Activated naive CD8-positive, alpha-beta T cell treated with anti-CD3 and anti-CD28 coated beads for 36 hours (primary cell): Measurements from ENCODE around the gene DAND5. TPM values are rescaled to one million over a fixed set of nuclear protein-coding genes. Genes with fewer than 3 reads are reported as not detected.

Experiments used
- total RNA-seq, 2 experiments: library from RNA; stranded (reverse); gene quantifications; one replicate each; pipeline ENCODE4 v1.2.3, GENCODE V29; 2021

Gene DAND5
- total RNA-seq, 2 experiments from 2014 or later, result not detected

Other genes with a start within 250 kb of the DAND5 start
- gene TNPO2, start 245.6 kb upstream of the DAND5 start, total RNA-seq, result 100 to 1,000 TPM; 125 to 134 TPM
- 100 to 1,000 TPM; 223 to 230 TPM for gene TRIR, start 234.9 kb upstream of the DAND5 start, total RNA-seq
- gene GET3, start 232.1 kb upstream of the DAND5 start, total RNA-seq, result 10 to 100 TPM; 78.3 to 80.2 TPM
- not detected for gene BEST2, start 217.8 kb upstream of the DAND5 start, total RNA-seq
- 10 to 100 TPM; 13.0 to 13.8 TPM for gene HOOK2, start 194.0 kb upstream of the DAND5 start, total RNA-seq
- gene JUNB, start 178.1 kb upstream of the DAND5 start, total RNA-seq, result 100 to 1,000 TPM; 171 to 175 TPM
- gene PRDX2, start 167.8 kb upstream of the DAND5 start, total RNA-seq, result 100 to 1,000 TPM; 238 to 241 TPM
- 10 to 100 TPM; 25.3 to 30.5 TPM for gene THSD8, start 167.5 kb upstream of the DAND5 start, total RNA-seq
- 10 to 100 TPM; 46.1 to 55.5 TPM for gene RNASEH2A, start 163.0 kb upstream of the DAND5 start, total RNA-seq
- not detected for gene RTBDN, start 135.0 kb upstream of the DAND5 start, total RNA-seq
- 1 to 10 TPM; 1.2 to 2.0 TPM for gene MAST1, start 131.1 kb upstream of the DAND5 start, total RNA-seq
- gene DNASE2, start 88.1 kb upstream of the DAND5 start, total RNA-seq, result 10 to 100 TPM; 21.5 to 22.2 TPM
- gene KLF1, start 82.4 kb upstream of the DAND5 start, total RNA-seq, result under 1 TPM; 0.34 to 0.39 TPM
- gene GCDH, start 78.4 kb upstream of the DAND5 start, total RNA-seq, result 10 to 100 TPM; 41.2 to 42.5 TPM
- gene SYCE2, start 50.3 kb upstream of the DAND5 start, total RNA-seq, result 1 to 10 TPM; 1.8 to 2.7 TPM
- 100 to 1,000 TPM; 166 to 167 TPM for gene FARSA, start 35.9 kb upstream of the DAND5 start, total RNA-seq
- 100 to 1,000 TPM; 673 to 688 TPM for gene CALR, start 31.0 kb upstream of the DAND5 start, total RNA-seq
- gene RAD23A, start 23.7 kb upstream of the DAND5 start, total RNA-seq, result 100 to 1,000 TPM; 176 to 181 TPM
- gene GADD45GIP1, start 12.4 kb upstream of the DAND5 start, total RNA-seq, result 10 to 100 TPM; 37.1 to 37.8 TPM
- 1 to 10 TPM; 6.3 to 8.7 TPM for gene NFIX, start 25.9 kb downstream of the DAND5 start, total RNA-seq
- gene LYL1, start 133.3 kb downstream of the DAND5 start, total RNA-seq, result 1 to 10 TPM; 2.6 to 2.9 TPM
- 100 to 1,000 TPM; 114 TPM for gene TRMT1, start 147.2 kb downstream of the DAND5 start, total RNA-seq
- gene NACC1, start 148.7 kb downstream of the DAND5 start, total RNA-seq, result 10 to 100 TPM; 81.2 to 83.8 TPM
- 10 to 100 TPM; 53.3 to 55.0 TPM for gene STX10, start 180.8 kb downstream of the DAND5 start, total RNA-seq
- gene IER2, start 180.8 kb downstream of the DAND5 start, total RNA-seq, result 100 to 1,000 TPM; 128 to 132 TPM